ENCODE results near the gene C19orf12.

Gene C19orf12

GRCh38 chr19:29714953-29715700 is at the start of gene C19orf12:
Gene C19orf12, minus strand, starts transcription at chr19:29715261. Its CDS starts 6,848 bp downstream, at chr19:29708413.
- DNase-seq (ENCODE audit: low read depth in 3 of 3), result peak; percentile 48 to 65 (median 52)

- DNase-seq (ENCODE audit: low read depth in 3 of 3), result no peak
Measured at GRCh38 chr19:29764361-29764760, 49.3 kb upstream of the C19orf12 start.

GRCh38 chr19:29763196-29763595 is 48.1 kb upstream of the C19orf12 start:
- DNase-seq (ENCODE audit: low read depth in 3 of 3), result no peak

GRCh38 chr19:29761575-29762232 is 46.6 kb upstream of the C19orf12 start:
- DNase-seq (ENCODE audit: low read depth in 3 of 3), result no peak

GRCh38 chr19:29760752-29761502 is 45.9 kb upstream of the C19orf12 start:
- no peak for DNase-seq (ENCODE audit: low read depth in 3 of 3)

GRCh38 chr19:29759359-29759758 is 44.3 kb upstream of the C19orf12 start:
- DNase-seq (ENCODE audit: low read depth in 3 of 3), result no peak

- no peak for DNase-seq (ENCODE audit: low read depth in 3 of 3)
Measured at GRCh38 chr19:29758863-29759262, 43.8 kb upstream of the C19orf12 start.

- DNase-seq (ENCODE audit: low read depth in 3 of 3), result no peak
Measured at GRCh38 chr19:29757551-29757950, 42.5 kb upstream of the C19orf12 start.

- no peak for DNase-seq (ENCODE audit: low read depth in 3 of 3)
Measured at GRCh38 chr19:29753934-29754305, 38.9 kb upstream of the C19orf12 start.

- no peak for DNase-seq (ENCODE audit: low read depth in 3 of 3)
Measured at GRCh38 chr19:29753190-29753933, 38.3 kb upstream of the C19orf12 start.

GRCh38 chr19:29752450-29753025 is 37.5 kb upstream of the C19orf12 start:
- no peak for DNase-seq (ENCODE audit: low read depth in 3 of 3)

GRCh38 chr19:29751932-29752331 is 36.9 kb upstream of the C19orf12 start:
- DNase-seq (ENCODE audit: low read depth in 3 of 3), result no peak

- no peak for DNase-seq (ENCODE audit: low read depth in 3 of 3)
Measured at GRCh38 chr19:29750001-29750400, 34.9 kb upstream of the C19orf12 start.

GRCh38 chr19:29748996-29749849 is 34.2 kb upstream of the C19orf12 start:
- no peak for DNase-seq (ENCODE audit: low read depth in 3 of 3)

- no peak for DNase-seq (ENCODE audit: low read depth in 3 of 3)
Measured at GRCh38 chr19:29745253-29745652, 30.2 kb upstream of the C19orf12 start.

GRCh38 chr19:29743681-29744080 is 28.6 kb upstream of the C19orf12 start:
- DNase-seq (ENCODE audit: low read depth in 3 of 3), result no peak

- no peak for DNase-seq (ENCODE audit: low read depth in 3 of 3)
Measured at GRCh38 chr19:29741776-29742175, 26.7 kb upstream of the C19orf12 start.

- no peak for DNase-seq (ENCODE audit: low read depth in 3 of 3)
Measured at GRCh38 chr19:29741226-29741625, 26.2 kb upstream of the C19orf12 start.

GRCh38 chr19:29737461-29738000 is 22.5 kb upstream of the C19orf12 start:
- no peak for DNase-seq (ENCODE audit: low read depth in 3 of 3)

- no peak for DNase-seq (ENCODE audit: low read depth in 3 of 3)
Measured at GRCh38 chr19:29735829-29736228, 20.8 kb upstream of the C19orf12 start.
